Transverse colon (tissue), 4 donors: ENCODE results near the gene LSM6. TPM values are rescaled to one million over a fixed set of nuclear protein-coding genes. Genes with fewer than 3 reads are reported as not detected.

Experiments
- DNase-seq: peaks from one replicate; pipeline ENCODE4 v3.0.0-alpha.2; 2019
- H3K27ac ChIP-seq, 4 donors: fragments of 200-600 bp; sonication (generic); 2 replicates each; pipeline ENCODE4 v1.5.1; 2016 to 2018; ENCODE audit warnings: inconsistent platforms in 4 of 4
- H3K27me3 ChIP-seq: fragments of 200-600 bp; sonication (generic); 2 replicates; pipeline ENCODE4 v1.5.1; 2017; ENCODE audit warnings: inconsistent platforms
- H3K36me3 ChIP-seq, 4 donors: fragments of 200-600 bp; sonication (generic); 2 replicates each; pipeline ENCODE4 v1.5.1; 2017 to 2019; ENCODE audit warnings: inconsistent platforms in 4 of 4
- H3K4me1 ChIP-seq, 4 donors: fragments of 200-600 bp; sonication (generic); 2 replicates each; pipeline ENCODE4 v1.5.1; 2017 to 2020; ENCODE audit warnings: inconsistent platforms in 4 of 4
- H3K4me3 ChIP-seq, 4 donors: fragments of 200-600 bp; sonication (generic); 1 replicate in 1 of 4; 2 replicates in 3 of 4; pipeline versions ENCODE4 v1.5.1 to v1.6.1; 2017 to 2019; ENCODE audit warnings: inconsistent platforms in 4 of 4
- H3K9me3 ChIP-seq, 2 donors: fragments of 200-600 bp; sonication (generic); 2 replicates each; pipeline ENCODE4 v1.5.1; 2017 to 2019; ENCODE audit warnings: inconsistent platforms in 2 of 2
- CTCF ChIP-seq, 5 experiments: fragments of 200-600 bp in 3 of 5; fragments of 450-650 bp in 2 of 5; sonication (generic) in 3 of 5; IDR thresholded peaks; 1 replicate in 2 of 5; 2 replicates in 3 of 5; pipeline ENCODE4 v1.5.1; 2016 to 2017; ENCODE audit warnings: antibody characterized with exemption in 5 of 5, inconsistent platforms in 3 of 5, mild to moderate bottlenecking in 2 of 5, moderate library complexity in 1 of 5
- EP300 ChIP-seq: sonication (generic); formaldehyde crosslinking; IDR thresholded peaks from one replicate; pipeline ENCODE4 v1.6.1; 2017; ENCODE audit warnings: antibody characterized with exemption, low read depth
- POLR2A ChIP-seq: fragments of 450-650 bp; IDR thresholded peaks from one replicate; pipeline ENCODE4 v1.6.1; 2016; ENCODE audit warnings: antibody characterized with exemption, mild to moderate bottlenecking, moderate library complexity
- POLR2AphosphoS5 ChIP-seq, 3 donors: sonication (generic); formaldehyde crosslinking; IDR thresholded peaks; one replicate each; pipeline ENCODE4 v1.6.1; 2016; ENCODE audit warnings: antibody characterized with exemption in 3 of 3
- WGBS, 2 donors: methylation state at CpG; one replicate each; pipeline ENCODE4 v1.1.5; 2018; ENCODE audit warnings: low coverage in 1 of 2; 5-methylcytosine and 5-hydroxymethylcytosine counted together
- in situ Hi-C, 4 donors: fragments of 200-750 bp; cut with MboI; loops; one replicate each; pipeline versions ENCODE4 v1.15.0 to v1.15.1; 2017; ENCODE audit warnings: low sequenced_read_pairs in 3 of 4, low pct_ligation_motif_present in 1 of 4, low pct_unique_long_range_greater_than_20kb in 1 of 4
- intact Hi-C: fragments of 100-400 bp; cut with DNase I; formaldehyde crosslinking; loops from one replicate; pipeline ENCODE4 v1.15.1; 2023; ENCODE audit warnings: low total_unique reads
- total RNA-seq, 4 donors: library from RNA; depleted of rRNA; stranded (reverse); fragments of >200 nt; gene quantifications; one replicate each; pipeline ENCODE4 v1.1.0, GENCODE V29; 2016

Gene LSM6
- total RNA-seq, 4 donors from 2014 or later = 1.9 to 33.2 (median 24.4) TPM

GRCh38 chr4:146155152-146155724, 20.3 kb upstream of the LSM6 start:
- H3K27ac ChIP-seq = no peak overlapping the region
- intact Hi-C loops = no loop called here
- in situ Hi-C loops = no loop called here
- no peaks in the 10 kb centered on the region for H3K4me1 ChIP-seq
- H3K4me3 ChIP-seq = no peak overlapping the region
- H3K9me3 ChIP-seq = no peaks in the 10 kb centered on the region
- TF ChIP-seq POLR2AphosphoS5 (IDR thresholded peaks at IDR 0.05) (no peak), EP300 (no peak), POLR2A (no peak), CTCF (IDR thresholded peaks at IDR 0.05) (no peak)
- H3K36me3 ChIP-seq = no peaks in the 10 kb centered on the region
- no peaks in the 10 kb centered on the region for H3K27me3 ChIP-seq
- 67 to 70% methylated on average over 3 of the region's 3 CpGs for WGBS, 2 donors
- DNase-seq = no peak

- no peaks in the 10 kb centered on the region for H3K36me3 ChIP-seq
- intact Hi-C loops (no loop called here), in situ Hi-C loops (no loop called here)
- H3K4me3 ChIP-seq = no peak overlapping the region
- no peaks in the 10 kb centered on the region for H3K4me1 ChIP-seq
- peaks cover 3 to 11% of the 10 kb centered on the region in 2 donors for H3K9me3 ChIP-seq
- TF ChIP-seq POLR2AphosphoS5 (IDR thresholded peaks at IDR 0.05) (no peak), EP300 (no peak), POLR2A (no peak), CTCF (IDR thresholded peaks at IDR 0.05) (no peak)
- 68 to 78% methylated on average over 4 to 5 of the region's 5 CpGs for WGBS, 2 donors
- no peaks in the 10 kb centered on the region for H3K27me3 ChIP-seq
- H3K27ac ChIP-seq = no peak overlapping the region
- DNase-seq = no peak
These were observed 17.3 kb upstream of the LSM6 start for GRCh38 chr4:146158036-146158745.

GRCh38 chr4:146159384-146160058, 16.0 kb upstream of the LSM6 start:
- no peak overlapping the region for H3K4me3 ChIP-seq
- no peak overlapping the region for H3K27ac ChIP-seq
- peaks cover 3 to 11% of the 10 kb centered on the region in 2 donors for H3K9me3 ChIP-seq
- intact Hi-C loops = no loop called here
- no peaks in the 10 kb centered on the region for H3K36me3 ChIP-seq
- 69 to 100% methylated on average over 1 to 4 of the region's 4 CpGs for WGBS, 2 donors
- H3K27me3 ChIP-seq = no peaks in the 10 kb centered on the region
- DNase-seq = no peak
- H3K4me1 ChIP-seq = no peaks in the 10 kb centered on the region
- TF ChIP-seq POLR2AphosphoS5 (IDR thresholded peaks at IDR 0.05) (no peak), CTCF (IDR thresholded peaks at IDR 0.05) (no peak), POLR2A (no peak), EP300 (no peak)
- in situ Hi-C loops = no loop called here

- no peak overlapping the region for H3K27ac ChIP-seq
- peaks cover 3 to 11% of the 10 kb centered on the region in 2 donors for H3K9me3 ChIP-seq
- DNase-seq = no peak
- intact Hi-C loops = no loop called here
- H3K27me3 ChIP-seq = no peaks in the 10 kb centered on the region
- H3K4me3 ChIP-seq = no peak overlapping the region
- H3K4me1 ChIP-seq = no peaks in the 10 kb centered on the region
- TF ChIP-seq EP300 (no peak), POLR2AphosphoS5 (IDR thresholded peaks at IDR 0.05) (no peak), CTCF (IDR thresholded peaks at IDR 0.05) (no peak), POLR2A (no peak)
- in situ Hi-C loops = no loop called here
- H3K36me3 ChIP-seq = no peaks in the 10 kb centered on the region
These were observed 14.3 kb upstream of the LSM6 start for GRCh38 chr4:146161243-146161642.
